Activated naive CD4-positive, alpha-beta T cell treated with anti-CD3 and anti-CD28 coated beads, Interleukin-2, amount 50 U/mL, for 24 hours (primary cell): ENCODE measurements around the gene NT5M.
"Not testable (repeated sequence)": the region's sequence is repeated elsewhere in the genome, so short reads cannot be mapped to it uniquely, and the experiment has no call there.

Experiments
- H3K27ac Mint-ChIP-seq: one replicate; pipeline ENCODE4 v1.8.0; 2021; ENCODE audit warnings: mild to moderate bottlenecking, mixed read lengths
- H3K27me3 Mint-ChIP-seq: one replicate; pipeline ENCODE4 v1.8.0; 2021; ENCODE audit warnings: mixed read lengths
- H3K36me3 Mint-ChIP-seq: one replicate; pipeline ENCODE4 v1.8.0; 2021; ENCODE audit warnings: mixed read lengths
- H3K4me1 Mint-ChIP-seq: one replicate; pipeline ENCODE4 v1.8.0; 2021; ENCODE audit warnings: mixed read lengths
- H3K4me3 Mint-ChIP-seq: one replicate; pipeline ENCODE4 v1.8.0; 2021; ENCODE audit warnings: mild to moderate bottlenecking, mixed read lengths
- H3K9me3 Mint-ChIP-seq: one replicate; pipeline ENCODE4 v1.8.0; 2021; ENCODE audit warnings: mixed read lengths

The NT5M gene

GRCh38 chr17:17289701-17290100 is 13.5 kb upstream of the NT5M start:
- Mint-ChIP-seq H3K9me3 (no peaks in the 10 kb centered on the region), H3K27me3 (no peaks in the 10 kb centered on the region), H3K4me1 (no peaks in the 10 kb centered on the region), H3K27ac (no peak overlapping the region), H3K4me3 (no peak overlapping the region), H3K36me3 (no peaks in the 10 kb centered on the region)

- H3K4me1 Mint-ChIP-seq, result peaks cover 12% of the 10 kb centered on the region
Measured at GRCh38 chr17:17295141-17295540, 8.0 kb upstream of the NT5M start.

DNA sequence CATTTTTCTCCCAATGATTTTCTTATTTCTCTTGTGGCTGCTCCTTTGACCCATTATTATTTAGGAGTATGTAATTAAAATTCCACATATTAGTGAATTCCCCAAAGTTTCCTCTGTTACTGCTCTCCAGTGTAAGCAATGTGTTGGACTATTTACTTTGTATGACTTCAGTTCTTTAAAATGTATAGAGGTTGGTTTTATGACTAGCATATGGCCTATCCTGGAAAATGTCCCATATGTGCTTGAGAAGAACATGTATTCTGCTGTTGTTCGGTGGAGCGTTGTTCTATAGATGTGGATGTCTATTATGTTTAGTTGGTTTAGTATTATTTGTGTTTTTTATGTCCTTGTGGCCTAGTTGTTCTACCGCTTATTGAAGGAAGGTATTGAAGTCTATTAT is 6.0 kb upstream of the NT5M start:
- no peaks in the 10 kb centered on the region for H3K9me3 Mint-ChIP-seq
- no peak overlapping the region for H3K4me3 Mint-ChIP-seq
- H3K27ac Mint-ChIP-seq, result no peak overlapping the region
- H3K27me3 Mint-ChIP-seq, result no peaks in the 10 kb centered on the region
- peaks cover 14% of the 10 kb centered on the region for H3K4me1 Mint-ChIP-seq
- H3K36me3 Mint-ChIP-seq, result no peaks in the 10 kb centered on the region

More at GRCh38 chr17:17295141-17295540, 8.0 kb upstream of the NT5M start:
- Mint-ChIP-seq H3K9me3 (no peaks in the 10 kb centered on the region), H3K36me3 (no peaks in the 10 kb centered on the region), H3K4me3 (no peak overlapping the region), H3K27me3 (no peaks in the 10 kb centered on the region), H3K27ac (no peak overlapping the region)

DNA sequence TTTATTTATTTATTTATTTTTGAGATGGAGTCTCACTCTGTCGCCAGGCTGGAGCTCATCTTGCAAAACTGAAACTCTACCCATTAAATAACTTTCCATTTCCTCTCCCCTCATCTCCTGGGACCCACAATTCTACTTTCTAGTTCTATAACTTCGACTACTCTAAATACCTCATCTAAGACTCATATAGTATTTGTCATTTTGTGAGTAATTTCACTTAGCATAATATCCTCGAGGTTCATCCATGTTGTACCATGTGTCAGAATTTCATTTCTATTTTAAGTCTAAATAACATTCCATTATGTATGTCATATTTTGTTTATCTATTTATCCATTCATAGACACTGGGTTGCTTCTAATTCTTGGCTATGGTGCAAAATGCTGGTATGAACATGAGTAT is 5.1 kb upstream of the NT5M start:
- Mint-ChIP-seq H3K9me3 (no peaks in the 10 kb centered on the region), H3K4me1 (peaks cover 14% of the 10 kb centered on the region), H3K27ac (no peak overlapping the region), H3K4me3 (no peak overlapping the region), H3K27me3 (no peaks in the 10 kb centered on the region), H3K36me3 (no peaks in the 10 kb centered on the region)

DNA sequence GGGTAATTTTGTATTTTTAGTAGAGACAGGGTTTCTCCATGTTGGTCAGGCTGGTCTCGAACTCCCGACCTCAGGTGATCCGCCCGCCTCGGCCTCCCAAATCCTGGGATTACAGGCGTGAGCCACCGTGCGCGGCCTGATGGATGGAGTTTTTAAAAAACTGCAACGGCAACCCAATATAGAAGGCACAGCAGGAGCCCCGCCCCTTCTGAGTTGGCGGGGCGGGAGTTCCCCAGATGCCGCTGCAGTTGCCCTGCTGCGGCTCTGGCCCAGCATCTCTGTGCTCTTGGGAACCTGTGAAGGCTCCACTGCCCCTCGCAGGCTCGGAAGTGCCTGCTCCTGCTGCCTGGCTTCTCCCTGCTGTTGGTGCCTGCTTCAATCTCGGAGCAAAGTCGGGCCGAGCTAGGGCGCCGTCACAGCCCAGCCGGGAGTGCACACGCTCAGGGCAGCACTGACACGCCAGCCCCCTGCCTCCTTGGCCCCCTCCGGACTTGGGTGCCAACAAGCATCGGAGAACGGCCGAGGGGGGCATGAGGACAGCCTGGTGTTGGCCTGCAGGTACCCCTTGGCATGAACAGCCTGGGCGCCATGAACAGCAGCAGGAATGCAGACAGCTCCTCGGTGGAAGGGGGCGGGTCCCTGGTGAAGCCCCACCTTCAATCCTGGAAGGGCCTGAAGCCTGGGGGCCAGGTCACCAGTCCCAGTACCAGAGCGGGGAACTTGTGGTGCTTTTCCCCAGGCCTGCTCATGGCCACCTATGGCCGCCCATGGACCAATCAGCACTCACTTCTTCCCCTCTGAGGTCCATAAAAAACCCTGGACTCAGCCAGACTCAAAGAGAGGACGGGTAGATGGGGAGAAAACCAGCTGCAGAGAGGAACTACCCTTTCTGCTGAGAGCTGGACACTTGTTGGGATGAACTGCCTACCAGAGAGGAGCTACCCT is 2.3 kb upstream of the NT5M start:
- no peaks in the 10 kb centered on the region for H3K27me3 Mint-ChIP-seq
- H3K4me1 Mint-ChIP-seq, result peaks cover 34% of the 10 kb centered on the region
- no peaks in the 10 kb centered on the region for H3K9me3 Mint-ChIP-seq
- peak overlapping the region; percentile 55 for H3K4me3 Mint-ChIP-seq
- no peak overlapping the region for H3K27ac Mint-ChIP-seq
- no peaks in the 10 kb centered on the region for H3K36me3 Mint-ChIP-seq

- not testable (repeated sequence) for H3K4me3 Mint-ChIP-seq, H3K9me3 Mint-ChIP-seq, H3K36me3 Mint-ChIP-seq, H3K27me3 Mint-ChIP-seq, H3K27ac Mint-ChIP-seq
- H3K4me1 Mint-ChIP-seq, result peaks cover 37% of the 10 kb centered on the region
Measured at GRCh38 chr17:17301659-17302058, 1.5 kb upstream of the NT5M start.

DNA sequence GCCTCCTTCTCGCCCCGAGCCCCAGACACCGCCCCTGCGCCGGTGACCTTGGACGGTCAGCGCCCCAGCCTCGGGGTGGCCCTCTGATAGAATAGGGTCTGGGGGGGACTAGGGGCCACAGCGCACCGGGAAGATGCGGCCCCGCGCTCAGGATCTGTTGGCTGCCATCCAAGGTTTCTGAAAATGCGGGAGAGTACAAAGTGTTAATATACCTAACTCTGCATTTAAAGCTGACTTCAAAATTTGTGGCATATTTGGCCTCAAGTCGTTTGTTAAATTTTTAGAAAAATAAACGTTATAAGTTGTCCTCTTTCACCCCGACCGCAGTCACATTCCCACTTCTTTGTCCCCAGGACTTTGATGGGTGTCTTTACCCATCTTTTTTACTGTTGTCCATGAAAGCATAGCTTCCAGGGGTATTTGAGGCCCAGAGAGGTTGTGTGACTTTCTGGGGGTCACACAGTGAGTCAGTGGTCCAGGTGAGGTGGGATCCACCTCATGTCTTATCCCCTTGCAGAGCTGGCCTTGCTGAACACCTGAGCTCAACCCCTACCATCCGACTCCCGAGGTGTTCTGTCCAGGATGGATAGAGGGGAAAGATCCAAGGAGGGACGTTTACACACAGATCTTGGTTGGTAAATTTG is 796 bp downstream of the NT5M start:
- peak overlapping the region; percentile 19 for H3K27ac Mint-ChIP-seq
- no peaks in the 10 kb centered on the region for H3K9me3 Mint-ChIP-seq
- peaks cover 26% of the 10 kb centered on the region for H3K4me1 Mint-ChIP-seq
- no peaks in the 10 kb centered on the region for H3K27me3 Mint-ChIP-seq
- peak overlapping the region; percentile 82 for H3K4me3 Mint-ChIP-seq
- no peaks in the 10 kb centered on the region for H3K36me3 Mint-ChIP-seq

GRCh38 chr17:17304521-17304985 is 1.4 kb downstream of the NT5M start:
- peak overlapping the region; percentile 30 for H3K27ac Mint-ChIP-seq
- H3K9me3 Mint-ChIP-seq, result no peaks in the 10 kb centered on the region
- peaks cover 26% of the 10 kb centered on the region for H3K4me1 Mint-ChIP-seq
- peak overlapping the region; percentile 82 for H3K4me3 Mint-ChIP-seq
- no peaks in the 10 kb centered on the region for H3K36me3 Mint-ChIP-seq
- H3K27me3 Mint-ChIP-seq, result no peaks in the 10 kb centered on the region

- Mint-ChIP-seq H3K27me3 (no peaks in the 10 kb centered on the region), H3K9me3 (no peaks in the 10 kb centered on the region), H3K4me3 (peak overlapping the region; percentile 77), H3K4me1 (peaks cover 22% of the 10 kb centered on the region), H3K36me3 (no peaks in the 10 kb centered on the region), H3K27ac (no peak overlapping the region)
Measured at GRCh38 chr17:17305281-17305801, 2.2 kb downstream of the NT5M start.

GRCh38 chr17:17309356-17309755 is 6.2 kb downstream of the NT5M start:
- no peaks in the 10 kb centered on the region for H3K27me3 Mint-ChIP-seq
- H3K4me1 Mint-ChIP-seq, result peaks cover 24% of the 10 kb centered on the region
- peaks cover 2% of the 10 kb centered on the region for H3K36me3 Mint-ChIP-seq
- H3K4me3 Mint-ChIP-seq, result no peak overlapping the region
- no peak overlapping the region for H3K27ac Mint-ChIP-seq
- no peaks in the 10 kb centered on the region for H3K9me3 Mint-ChIP-seq

DNA sequence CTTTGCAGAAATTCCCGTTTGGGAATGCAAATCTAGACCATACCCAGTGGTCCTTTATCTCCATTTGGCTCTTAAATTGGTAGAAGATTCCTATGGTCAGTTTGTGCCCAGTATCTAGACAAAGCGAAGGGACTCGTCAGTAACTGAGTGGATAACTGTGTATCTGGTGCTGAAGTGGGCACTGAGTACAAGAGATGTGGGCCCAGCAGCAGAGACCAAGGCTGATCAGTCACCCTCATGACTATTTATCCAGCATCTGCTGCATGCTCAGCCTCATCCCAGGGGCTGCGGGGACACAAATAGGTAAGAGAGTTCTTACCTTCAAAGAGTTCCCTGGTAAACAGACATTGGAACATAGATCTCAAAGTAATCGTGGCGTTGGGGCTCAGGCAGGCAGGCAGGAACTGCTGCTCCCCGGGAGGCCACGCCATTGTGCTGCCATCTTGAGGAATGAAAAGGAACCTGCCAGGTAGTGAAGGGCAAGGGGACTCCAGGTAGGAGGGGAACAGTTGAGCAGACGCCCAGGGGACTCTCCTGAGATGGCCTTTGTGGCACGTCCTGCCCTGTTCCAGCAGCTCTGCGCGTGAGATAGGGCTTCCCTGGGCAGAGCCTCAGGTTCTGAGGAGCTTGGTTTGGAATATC is 10.3 kb downstream of the NT5M start:
- Mint-ChIP-seq H3K9me3 (no peaks in the 10 kb centered on the region), H3K4me1 (peaks cover 6% of the 10 kb centered on the region), H3K27ac (no peak overlapping the region), H3K4me3 (no peak overlapping the region), H3K36me3 (peaks cover 2% of the 10 kb centered on the region), H3K27me3 (no peaks in the 10 kb centered on the region)

- Mint-ChIP-seq H3K4me3 (no peak overlapping the region), H3K4me1 (peaks cover 6% of the 10 kb centered on the region), H3K36me3 (peaks cover 2% of the 10 kb centered on the region), H3K27me3 (no peaks in the 10 kb centered on the region), H3K27ac (no peak overlapping the region), H3K9me3 (no peaks in the 10 kb centered on the region)
Measured at GRCh38 chr17:17314501-17315071, 11.4 kb downstream of the NT5M start.

- no peak overlapping the region for H3K4me3 Mint-ChIP-seq
- H3K9me3 Mint-ChIP-seq, result no peaks in the 10 kb centered on the region
- H3K27me3 Mint-ChIP-seq, result no peaks in the 10 kb centered on the region
- peaks cover 6% of the 10 kb centered on the region for H3K4me1 Mint-ChIP-seq
- no peak overlapping the region for H3K27ac Mint-ChIP-seq
- H3K36me3 Mint-ChIP-seq, result peaks cover 2% of the 10 kb centered on the region
Measured at GRCh38 chr17:17315142-17315821, 12.1 kb downstream of the NT5M start.

DNA sequence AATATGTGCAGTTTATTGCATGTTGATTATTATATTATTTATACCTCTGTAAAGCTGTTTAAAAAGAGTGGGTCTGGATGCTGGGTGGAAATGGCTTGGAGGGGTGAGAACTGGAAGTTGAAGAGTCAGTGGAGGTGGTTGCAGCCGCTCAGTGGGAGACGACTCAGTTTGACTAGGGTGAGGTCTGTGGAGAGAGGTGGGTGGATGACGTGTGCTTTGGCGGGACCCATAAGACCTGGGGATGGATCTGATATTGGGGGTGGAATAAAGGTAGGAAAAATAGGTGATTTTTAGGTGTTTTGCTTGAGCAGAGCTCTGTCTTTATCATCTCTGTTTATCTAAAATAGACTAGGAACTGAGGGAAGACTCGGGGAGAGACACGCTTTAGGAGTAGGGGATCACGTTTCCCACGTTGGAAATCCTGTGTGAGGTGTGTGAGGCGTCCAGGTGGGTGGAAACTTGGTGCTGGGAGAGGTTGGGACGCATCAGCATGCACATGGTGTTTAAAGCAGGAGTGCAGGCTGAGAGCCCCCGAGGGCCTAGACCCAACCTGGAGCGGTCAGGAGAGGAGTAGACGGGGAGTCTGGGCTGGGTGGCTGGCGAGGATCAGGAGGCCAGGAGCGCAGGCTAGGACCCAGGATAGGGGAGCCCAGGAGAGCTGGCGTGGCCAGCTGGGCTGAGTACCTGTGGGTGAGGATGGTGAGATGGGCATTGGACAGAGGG is 17.2 kb downstream of the NT5M start:
- Mint-ChIP-seq H3K27me3 (no peaks in the 10 kb centered on the region), H3K4me1 (no peaks in the 10 kb centered on the region), H3K27ac (no peak overlapping the region), H3K4me3 (no peak overlapping the region), H3K36me3 (no peaks in the 10 kb centered on the region), H3K9me3 (no peaks in the 10 kb centered on the region)
